IMR-90 (cell line): ENCODE data around the gene ADAMTSL2. TPM values are rescaled to one million over a fixed set of nuclear protein-coding genes. Genes with fewer than 3 reads are reported as not detected.

ENCODE experiments used
- ATAC-seq: fragments of 200-7000 bp; cut with Tn5 transposase; 2 replicates; pipeline ENCODE4 v1.9.1; 2020; ENCODE audit warnings: low read depth, mild to moderate bottlenecking, moderate library complexity
- BruUV-seq: library from RNA; stranded (reverse); fragments of 400-500 nt; replicated peaks from 2 replicates; lab custom pipeline; 2021; lab: Mats Ljungman, UMichigan
- CTCF ChIA-PET: fragments of 300-600 bp; formaldehyde crosslinking; extraction: SDS; loops from one replicate; lab custom pipeline; 2021; ENCODE audit warnings: antibody characterized with exemption; lab: Yijun Ruan, JAX
- POLR2A ChIA-PET: fragments of 300-600 bp; sonication (Branson Sonifier 250); formaldehyde crosslinking; loops from one replicate; lab custom pipeline; 2022; ENCODE audit warnings: antibody characterized with exemption; ENCODE audit not compliant: unreplicated experiment; lab: Charles Lee
- DNase-seq: peaks from one replicate; pipeline ENCODE4 v3.0.0; 2013
- H2AFZ ChIP-seq: replicated peaks from 2 replicates; pipeline ENCODE3; 2013; ENCODE audit warnings: low read length, mild to moderate bottlenecking; ENCODE audit not compliant: poor library complexity
- H2AK5ac ChIP-seq: 2 replicates; pipeline ENCODE4 v1.6.1; 2013; ENCODE audit warnings: low read depth, low read length, inconsistent platforms
- H2AK9ac ChIP-seq: replicated peaks from 2 replicates; pipeline ENCODE3; 2013; ENCODE audit warnings: mild to moderate bottlenecking, low read depth, low read length, moderate library complexity; ENCODE audit not compliant: poor library complexity
- H2BK120ac ChIP-seq: 2 replicates; pipeline ENCODE4 v1.6.1; 2013; ENCODE audit warnings: low read depth, low read length, inconsistent platforms
- H2BK15ac ChIP-seq: 3 replicates; pipeline ENCODE4 v1.6.1; 2013; ENCODE audit warnings: low read depth, low read length, inconsistent platforms
- H2BK20ac ChIP-seq: 2 replicates; pipeline ENCODE4 v1.6.1; 2013; ENCODE audit warnings: low read depth, mild to moderate bottlenecking, inconsistent platforms, low read length, moderate library complexity
- H2BK5ac ChIP-seq: 2 replicates; pipeline ENCODE4 v1.6.1; 2013; ENCODE audit warnings: mild to moderate bottlenecking, low read depth, low read length, inconsistent platforms; ENCODE audit not compliant: poor library complexity, severe bottlenecking
- H3K14ac ChIP-seq: replicated peaks from 2 replicates; pipeline ENCODE4 v1.6.1; 2013; ENCODE audit warnings: low read depth, low read length, inconsistent platforms
- H3K18ac ChIP-seq: 2 replicates; pipeline ENCODE4 v1.6.1; 2013; ENCODE audit warnings: low read depth, low read length, control low read depth
- H3K23ac ChIP-seq: 2 replicates; pipeline ENCODE4 v1.6.1; 2013; ENCODE audit warnings: low read depth, low read length, inconsistent platforms
- H3K27ac ChIP-seq: 2 replicates; pipeline ENCODE4 v1.5.1; 2013; ENCODE audit warnings: mild to moderate bottlenecking, control low read depth, low read length; ENCODE audit not compliant: insufficient read depth
- H3K27me3 ChIP-seq: 2 replicates; pipeline ENCODE4 v1.6.1; 2013; ENCODE audit warnings: low read length; ENCODE audit not compliant: control insufficient read depth, insufficient read depth
- H3K36me3 ChIP-seq: 2 replicates; pipeline ENCODE4 v1.6.1; 2013; ENCODE audit warnings: low read length, mixed read lengths; ENCODE audit not compliant: control insufficient read depth, insufficient read depth
- H3K4ac ChIP-seq: 2 replicates; pipeline ENCODE4 v1.6.1; 2013; ENCODE audit warnings: low read depth, low read length, inconsistent platforms
- H3K4me1 ChIP-seq: 2 replicates; pipeline ENCODE4 v1.6.1; 2013; ENCODE audit warnings: low read length, mixed read lengths; ENCODE audit not compliant: control insufficient read depth, insufficient read depth
- H3K4me2 ChIP-seq: 2 replicates; pipeline ENCODE4 v1.6.1; 2013; ENCODE audit warnings: low read depth, mild to moderate bottlenecking, control low read depth, low read length, moderate library complexity
- H3K4me3 ChIP-seq: 2 replicates; pipeline ENCODE4 v1.5.1; 2013; ENCODE audit warnings: low read depth, mild to moderate bottlenecking, control low read depth, low read length, moderate library complexity; ENCODE audit not compliant: insufficient read depth
- H3K56ac ChIP-seq: 2 replicates; pipeline ENCODE4 v1.6.1; 2013; ENCODE audit warnings: low read length, inconsistent platforms; ENCODE audit not compliant: insufficient read depth; ENCODE audit errors: extremely low read depth
- H3K79me1 ChIP-seq, 2 experiments: 2 replicates each; pipeline ENCODE4 v1.6.1; 2013; ENCODE audit warnings: low read length in 2 of 2, inconsistent platforms in 1 of 2, low read depth in 1 of 2
- H3K9ac ChIP-seq: 2 replicates; pipeline ENCODE4 v1.6.1; 2013; ENCODE audit warnings: low read depth, low read length, control low read depth
- H3K9me1 ChIP-seq: 2 replicates; pipeline ENCODE4 v1.6.1; 2013; ENCODE audit warnings: low read length, inconsistent platforms; ENCODE audit not compliant: insufficient read depth
- H3K9me3 ChIP-seq: 2 replicates; pipeline ENCODE4 v1.6.1; 2013; ENCODE audit warnings: low read length; ENCODE audit not compliant: control insufficient read depth, insufficient read depth
- H4K20me1 ChIP-seq: 2 replicates; pipeline ENCODE4 v1.6.1; 2013; ENCODE audit warnings: low read length, inconsistent platforms; ENCODE audit not compliant: insufficient read depth
- H4K5ac ChIP-seq: 2 replicates; pipeline ENCODE4 v1.6.1; 2013; ENCODE audit warnings: mild to moderate bottlenecking, low read depth, low read length, control low read depth
- H4K8ac ChIP-seq, 2 experiments: 2 replicates each; pipeline ENCODE4 v1.6.1; 2013; ENCODE audit warnings: low read depth in 2 of 2, low read length in 2 of 2, control low read depth in 1 of 2, inconsistent platforms in 1 of 2
- H4K91ac ChIP-seq: 2 replicates; pipeline ENCODE4 v1.6.1; 2013; ENCODE audit warnings: low read depth, low read length, inconsistent platforms; ENCODE audit not compliant: insufficient read depth
- POLR2A ChIP-seq: IDR thresholded peaks from 2 replicates; pipeline ENCODE4 v1.6.1; 2012; ENCODE audit warnings: mild to moderate bottlenecking, low read depth, low read length
- SMC3 ChIP-seq: fragments of 150-350 bp; IDR thresholded peaks from 2 replicates; pipeline ENCODE4 v1.6.1; 2016; ENCODE audit warnings: low read depth, mild to moderate bottlenecking, antibody characterized with exemption, low read length, moderate library complexity
- USF2 ChIP-seq: fragments of 150-350 bp; IDR thresholded peaks from 2 replicates; pipeline ENCODE4 v1.6.1; 2017; ENCODE audit warnings: mild to moderate bottlenecking, antibody characterized with exemption, low read length, low read depth
- WGBS, 2 experiments: methylation state at CpG; one replicate each; pipeline versions ENCODE4 v1.1.5 to v1.1.7; 2013; ENCODE audit warnings: missing lambda C conversion rate in 2 of 2; ENCODE audit not compliant: insufficient read length in 1 of 2; ENCODE audit errors: extremely low coverage in 2 of 2; 5-methylcytosine and 5-hydroxymethylcytosine counted together
- dilution Hi-C: fragments of 300-500 bp; cut with HindIII; formaldehyde crosslinking; loops from one replicate; pipeline ENCODE4 v1.14.3; 2018; ENCODE audit warnings: low sequenced_read_pairs; ENCODE audit not compliant: unreplicated experiment
- in situ Hi-C: fragments of 300-500 bp; cut with MboI; formaldehyde crosslinking; loops from 3 replicates; pipeline ENCODE4 v1.14.3; 2019; ENCODE audit warnings: low sequenced_read_pairs, inconsistent platforms, mixed read lengths
- intact Hi-C: fragments of 100-400 bp; cut with micrococcal nuclease; formaldehyde crosslinking; loops from 2 replicates; pipeline ENCODE4 v1.10.0; 2022
- polyA plus RNA-seq, 3 experiments: library from polyadenylated mRNA; depleted of rRNA; stranded (reverse); fragments of >200 nt; gene quantifications; 2 replicates each; pipeline ENCODE4 v1.2.3, GENCODE V29; 2012; ENCODE audit warnings: low replicate concordance in 1 of 3
- total RNA-seq: library from RNA; depleted of rRNA; stranded (reverse); fragments of >200 nt; gene quantifications from 2 replicates; pipeline ENCODE4 v1.2.3, GENCODE V29; 2012

ADAMTSL2 gene
- total and polyA plus RNA-seq, 2 of the 4 experiments (the other 2 are of a cell fraction) = not detected

GRCh38 chr9:133537257-133537656, 2.8 kb downstream of the ADAMTSL2 start:
- no peak overlapping the region for H3K56ac ChIP-seq
- H2BK5ac ChIP-seq = no peak overlapping the region
- intact Hi-C loops = no loop called here
- no TSS peak for BruUV-seq
- H3K4me2 ChIP-seq = no peak overlapping the region
- H2AK5ac ChIP-seq = no peak overlapping the region
- no peak overlapping the region for H2AK9ac ChIP-seq
- H2BK120ac ChIP-seq = no peak overlapping the region
- POLR2A ChIA-PET = no interaction called here
- H4K8ac ChIP-seq = no peak overlapping the region
- ATAC-seq (no peak), DNase-seq (no peak)
- no peaks in the 10 kb centered on the region for H3K9me1 ChIP-seq
- H3K79me1 ChIP-seq = no peaks in the 10 kb centered on the region
- no peak for TF ChIP-seq SMC3
- TF ChIP-seq POLR2A = no peak
- TF ChIP-seq USF2 = no peak
- WGBS, 2 experiments = 80% methylated on average over 2 of the region's 16 CpGs; no CpG with 5 or more reads in 1 of the 2 experiments
- CTCF ChIA-PET = no interaction called here
- peaks cover 5% of the 10 kb centered on the region; the same call in 1 of the 2 replicates for H4K20me1 ChIP-seq
- no peak overlapping the region for H3K9ac ChIP-seq
- no peak overlapping the region for H2BK20ac ChIP-seq
- H3K14ac ChIP-seq = no peak overlapping the region
- H2AFZ ChIP-seq = no peak overlapping the region
- no peaks in the 10 kb centered on the region for H3K36me3 ChIP-seq
- no peak overlapping the region for H3K4me3 ChIP-seq
- no peaks in the 10 kb centered on the region for H3K9me3 ChIP-seq
- H3K27me3 ChIP-seq = peaks cover 45% of the 10 kb centered on the region
- no peak overlapping the region for H3K18ac ChIP-seq
- no peak overlapping the region for H3K23ac ChIP-seq
- peaks cover 1% of the 10 kb centered on the region; the same call in 1 of the 2 replicates for H3K4me1 ChIP-seq
- H2BK15ac ChIP-seq = no peak overlapping the region
- in situ Hi-C loops = loop anchor here (10.0 kb wide), 2 partner anchors 198 to 458 kb away; partner anchors contain the start of genes SARDH and VAV2
- no peak overlapping the region for H4K91ac ChIP-seq
- H3K27ac ChIP-seq = no peak overlapping the region
- H3K4ac ChIP-seq = no peak overlapping the region
- no peak overlapping the region for H4K5ac ChIP-seq
- dilution Hi-C loops = no loop called here
